ENCODE data around the gene ZNF180.
"Not testable (repeated sequence)": the region's sequence is repeated elsewhere in the genome, so short reads cannot be mapped to it uniquely, and the experiment has no call there.

The ZNF180 gene

GRCh38 chr19:44499962-44500949, at the start of gene ZNF180:
Gene ZNF180, minus strand, starts transcription at chr19:44500522. Its CDS starts 3,188 bp downstream, at chr19:44497334.
- FAIRE-seq: peak; percentile 89
- peak; percentile 92 for DNase-seq (ENCODE audit: extremely low spot score, insufficient read length, low read depth)

- FAIRE-seq: no peak
Observed at GRCh38 chr19:44549507-44549906, 49.2 kb upstream of the ZNF180 start.

GRCh38 chr19:44548736-44549135, 48.4 kb upstream of the ZNF180 start:
- FAIRE-seq (no peak), DNase-seq (ENCODE audit: extremely low spot score, insufficient read length, low read depth) (no peak)

More at GRCh38 chr19:44549507-44549906, 49.2 kb upstream of the ZNF180 start:
- DNase-seq (ENCODE audit: extremely low spot score, insufficient read length, low read depth): no peak

- FAIRE-seq (no peak), DNase-seq (ENCODE audit: extremely low spot score, insufficient read length, low read depth) (no peak)
Observed at GRCh38 chr19:44544031-44544430, 43.7 kb upstream of the ZNF180 start.

GRCh38 chr19:44542671-44543070, 42.3 kb upstream of the ZNF180 start:
- FAIRE-seq: no peak

GRCh38 chr19:44540736-44541135, 40.4 kb upstream of the ZNF180 start:
- no peak for DNase-seq (ENCODE audit: extremely low spot score, insufficient read length, low read depth)
- FAIRE-seq: no peak

More at GRCh38 chr19:44542671-44543070, 42.3 kb upstream of the ZNF180 start:
- no peak for DNase-seq (ENCODE audit: extremely low spot score, insufficient read length, low read depth)

- DNase-seq (ENCODE audit: extremely low spot score, insufficient read length, low read depth): no peak
- no peak for FAIRE-seq
Observed at GRCh38 chr19:44539991-44540390, 39.7 kb upstream of the ZNF180 start.

GRCh38 chr19:44539236-44539826, 39.0 kb upstream of the ZNF180 start:
- DNase-seq (ENCODE audit: extremely low spot score, insufficient read length, low read depth): no peak
- no peak for FAIRE-seq

- FAIRE-seq; DNase-seq (ENCODE audit: extremely low spot score, insufficient read length, low read depth): not testable (repeated sequence)
Observed at GRCh38 chr19:44535361-44535760, 35.0 kb upstream of the ZNF180 start.

GRCh38 chr19:44532819-44533218, 32.5 kb upstream of the ZNF180 start:
- DNase-seq (ENCODE audit: extremely low spot score, insufficient read length, low read depth): no peak
- FAIRE-seq: no peak

GRCh38 chr19:44530777-44531176, 30.5 kb upstream of the ZNF180 start:
- DNase-seq (ENCODE audit: extremely low spot score, insufficient read length, low read depth): no peak
- FAIRE-seq: no peak

- no peak for DNase-seq (ENCODE audit: extremely low spot score, insufficient read length, low read depth)
- FAIRE-seq: no peak
Observed at GRCh38 chr19:44529536-44529935, 29.2 kb upstream of the ZNF180 start, which contains the start of gene CEACAM20. Gene CEACAM20, minus strand, starts transcription at chr19:44529675. Its CDS starts 166 bp downstream, at chr19:44529509.

GRCh38 chr19:44527554-44527953, 27.2 kb upstream of the ZNF180 start:
- FAIRE-seq: no peak
- no peak for DNase-seq (ENCODE audit: extremely low spot score, insufficient read length, low read depth)

GRCh38 chr19:44525721-44526430, 25.6 kb upstream of the ZNF180 start:
- DNase-seq (ENCODE audit: extremely low spot score, insufficient read length, low read depth) (no peak), FAIRE-seq (no peak)

GRCh38 chr19:44521370-44521769, 21.0 kb upstream of the ZNF180 start:
- no peak for FAIRE-seq
- no peak for DNase-seq (ENCODE audit: extremely low spot score, insufficient read length, low read depth)

GRCh38 chr19:44517146-44517545, 16.8 kb upstream of the ZNF180 start:
- DNase-seq (ENCODE audit: extremely low spot score, insufficient read length, low read depth) (no peak), FAIRE-seq (no peak)

GRCh38 chr19:44515907-44516306, 15.6 kb upstream of the ZNF180 start:
- FAIRE-seq (no peak), DNase-seq (ENCODE audit: extremely low spot score, insufficient read length, low read depth) (no peak)

GRCh38 chr19:44515031-44515430, 14.7 kb upstream of the ZNF180 start:
- DNase-seq (ENCODE audit: extremely low spot score, insufficient read length, low read depth) (no peak), FAIRE-seq (no peak)

- FAIRE-seq: no peak
Observed at GRCh38 chr19:44512326-44513298, 12.3 kb upstream of the ZNF180 start.

More at GRCh38 chr19:44512326-44513298, 12.3 kb upstream of the ZNF180 start:
- DNase-seq (ENCODE audit: extremely low spot score, insufficient read length, low read depth): no peak

Measured in GM18507 (cell line).